Middle frontal gyrus (tissue), 1 donor: ENCODE data around the gene SBK3.
"Not testable (repeated sequence)": the region's sequence is repeated elsewhere in the genome, so short reads cannot be mapped to it uniquely, and the experiment has no call there.

ENCODE experiments used
- DNase-seq: peaks from one replicate; pipeline ENCODE4 v3.0.0-alpha.2; 2015; ENCODE audit warnings: low spot score; ENCODE audit errors: extremely low spot score

The SBK3 gene

GRCh38 chr19:55541091-55541490, 4.3 kb downstream of the SBK3 start:
- DNase-seq: no peak

GRCh38 chr19:55540619-55541018, 4.7 kb downstream of the SBK3 start:
- DNase-seq: no peak

GRCh38 chr19:55539090-55539984, 6.0 kb downstream of the SBK3 start:
- DNase-seq: no peak

GRCh38 chr19:55538132-55538531, 7.2 kb downstream of the SBK3 start:
- no peak for DNase-seq

DNA sequence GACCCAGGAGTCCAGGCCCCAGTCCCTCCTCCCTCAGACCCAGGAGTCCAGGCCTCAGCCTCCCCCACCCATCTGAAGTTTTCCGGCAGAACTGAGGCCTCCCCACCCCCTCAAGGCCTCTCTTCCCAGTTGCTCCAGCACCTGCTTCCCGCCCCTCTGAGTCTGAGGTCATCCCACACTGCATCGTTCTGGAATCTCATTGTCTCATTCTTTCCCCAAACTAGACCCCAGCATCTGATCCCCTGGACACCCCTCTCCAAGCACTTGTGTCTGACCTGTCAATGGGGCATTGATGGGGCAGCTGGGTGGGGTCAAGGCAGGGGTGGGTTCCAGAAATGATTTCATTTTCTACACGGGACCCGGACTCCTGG, 7.6 kb downstream of the SBK3 start:
- no peak for DNase-seq

DNA sequence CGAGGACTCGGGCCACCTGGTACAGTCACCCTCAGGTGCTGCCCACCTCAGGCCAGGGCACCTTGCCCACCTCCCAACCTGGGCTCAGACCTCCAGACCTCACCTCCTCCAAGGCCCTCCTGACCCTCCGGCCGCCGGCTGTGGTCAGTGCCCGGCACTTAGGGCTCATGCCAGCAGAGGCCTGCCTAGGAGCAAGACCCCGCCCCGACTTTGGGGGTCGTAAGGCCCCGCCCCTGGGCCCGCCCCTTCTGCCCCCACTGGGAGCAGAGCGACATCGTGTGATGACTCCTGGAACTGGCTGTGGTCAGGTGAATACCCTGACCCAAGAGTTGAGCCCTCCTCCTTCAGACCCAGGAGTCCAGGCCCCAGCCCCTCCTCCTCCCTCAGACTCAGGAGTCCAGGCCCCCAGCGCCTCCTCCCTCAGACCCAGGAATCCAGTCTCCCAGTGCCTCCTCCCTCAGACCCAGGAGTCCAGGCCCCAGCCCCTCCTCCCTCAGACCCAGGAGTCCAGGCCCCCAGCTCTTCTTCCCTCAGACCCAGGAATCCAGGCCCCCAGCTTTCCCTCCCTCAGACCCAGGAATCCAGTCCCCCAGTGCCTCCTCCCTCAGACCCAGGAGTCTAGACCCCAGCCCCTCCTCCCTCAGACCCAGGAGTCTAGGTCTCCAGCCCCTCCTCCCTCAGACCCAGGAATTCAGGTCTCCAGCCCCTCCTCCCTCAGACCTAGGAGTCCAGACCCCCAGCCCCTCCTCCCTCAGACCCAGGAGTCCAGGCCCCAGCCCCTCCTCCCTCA, 8.2 kb downstream of the SBK3 start, which contains the start of gene SBK2:
Gene SBK2 (minus strand): TSS at position 183 of the 790 bp plus-strand sequence. CDS start 839 bp downstream, outside the sequence.
- DNase-seq: no peak

GRCh38 chr19:55536366-55536765, 9.0 kb downstream of the SBK3 start:
- DNase-seq: no peak

DNA sequence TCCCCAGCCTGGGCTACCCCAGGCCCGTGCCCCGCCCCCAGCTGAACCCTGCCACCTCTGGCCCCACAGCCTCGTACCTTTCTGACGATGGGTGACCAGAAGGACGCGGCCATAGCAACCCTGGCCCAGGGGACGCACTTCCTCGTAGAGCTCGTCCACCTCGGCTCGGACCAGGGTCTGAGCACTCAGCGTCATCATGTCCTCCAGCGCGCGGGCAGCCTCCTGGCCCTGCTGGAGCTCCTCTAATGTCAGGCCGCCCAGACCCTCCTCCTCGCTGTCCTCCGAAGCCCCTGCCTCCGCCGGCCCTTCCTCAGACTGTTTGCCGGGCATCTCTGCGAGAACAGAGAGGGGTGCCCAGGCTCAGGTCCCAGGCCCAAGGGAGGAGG, 9.4 kb downstream of the SBK3 start:
- no peak for DNase-seq

- DNase-seq: no peak
Observed at GRCh38 chr19:55535173-55535964, 10.0 kb downstream of the SBK3 start.

GRCh38 chr19:55534280-55534679, 11.1 kb downstream of the SBK3 start:
- not testable (repeated sequence) for DNase-seq

- DNase-seq: no peak
Observed at GRCh38 chr19:55530996-55531395, 14.3 kb downstream of the SBK3 start.

- no peak for DNase-seq
Observed at GRCh38 chr19:55529636-55530234, 15.6 kb downstream of the SBK3 start.

DNA sequence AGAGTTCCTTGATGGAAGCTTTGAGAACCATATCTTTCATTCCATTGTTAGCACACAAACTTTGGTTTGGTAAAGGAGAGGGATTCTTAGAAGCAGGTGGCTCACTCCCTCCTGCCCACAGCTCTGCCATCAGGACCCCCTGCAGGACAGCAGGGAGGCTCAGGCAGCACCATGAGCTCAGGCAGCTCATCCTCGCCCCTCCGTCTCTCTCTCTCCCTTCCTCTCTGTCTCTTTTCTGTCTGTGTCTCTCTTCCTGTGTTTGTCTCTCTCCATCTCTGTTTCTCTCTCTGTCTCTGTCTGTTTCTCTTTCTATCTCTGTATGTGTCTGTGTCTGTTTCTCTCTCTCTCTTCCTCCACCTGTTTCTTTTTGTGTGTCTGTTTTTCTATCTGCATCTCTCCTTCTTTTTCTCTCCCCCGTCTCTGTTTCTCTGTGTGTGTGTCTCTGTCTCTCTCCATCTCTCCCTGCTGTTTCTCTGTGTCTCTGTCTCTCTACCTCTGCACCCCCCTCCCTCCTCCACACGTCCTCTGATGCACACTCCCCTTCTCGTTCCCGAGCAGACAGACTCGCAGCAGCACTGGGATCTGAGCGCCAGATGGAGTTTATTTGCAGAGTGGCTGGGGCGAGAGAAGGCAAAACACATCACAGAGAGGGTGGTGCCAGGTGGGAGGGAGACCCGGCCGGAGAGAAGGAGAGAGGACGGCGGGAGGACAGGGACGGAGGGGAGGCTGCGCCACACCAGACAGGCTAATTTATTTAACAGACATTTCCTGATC, 17.1 kb downstream of the SBK3 start:
- no peak for DNase-seq

GRCh38 chr19:55527197-55528029, 17.9 kb downstream of the SBK3 start:
- DNase-seq: no peak

- no peak for DNase-seq
Observed at GRCh38 chr19:55526216-55527196, 18.8 kb downstream of the SBK3 start.

DNA sequence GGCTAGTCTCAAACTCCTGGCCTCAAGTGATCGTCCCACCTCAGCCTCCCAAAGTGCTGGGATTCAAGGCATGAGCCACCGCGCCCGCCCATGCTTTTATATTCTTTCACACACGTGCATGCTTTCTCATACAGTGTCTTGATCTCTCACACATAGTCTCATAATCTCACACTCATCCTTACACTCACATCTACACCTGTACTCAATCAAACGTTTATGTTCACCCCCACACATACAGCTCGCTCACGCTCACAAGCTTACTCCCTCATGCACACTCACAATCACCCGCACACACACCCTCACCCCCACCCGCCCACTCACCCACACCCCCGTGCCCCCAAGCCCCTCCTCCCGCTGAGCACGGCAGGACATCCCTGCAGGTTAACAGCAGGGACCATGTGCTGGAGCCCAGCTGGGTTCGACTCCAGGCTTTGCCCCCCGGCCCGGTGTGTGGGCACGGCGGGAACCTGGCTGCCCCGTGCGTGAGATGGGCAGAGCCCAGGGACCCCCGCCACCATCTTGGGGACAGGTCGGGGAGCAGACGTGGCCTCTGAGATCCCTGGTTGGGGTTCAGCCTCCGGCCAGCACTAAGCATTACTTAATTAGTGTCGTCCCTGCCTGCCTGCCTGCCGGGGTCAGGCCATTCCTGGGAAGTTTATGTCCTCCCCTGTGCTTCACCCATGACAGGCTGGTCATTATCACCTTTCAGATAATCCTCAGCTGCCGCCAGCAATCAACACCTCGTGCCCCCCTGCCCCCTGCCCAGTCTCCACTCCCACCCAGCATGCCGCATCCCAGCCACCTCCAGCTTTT, 19.8 kb downstream of the SBK3 start:
- no peak for DNase-seq

- DNase-seq: no peak
Observed at GRCh38 chr19:55520691-55521292, 24.6 kb downstream of the SBK3 start.
